ENCODE data around the gene NEK6. TPM values are rescaled to one million over a fixed set of nuclear protein-coding genes. Genes with fewer than 3 reads are reported as not detected.

Gene NEK6
- total and polyA plus RNA-seq, 10 of the 15 experiments (the other 5 are each of a cell fraction or from before 2014, with no cell fraction given), result 31.3 to 161 (median 89.2) TPM

GRCh38 chr9:124225945-124226344, 31.8 kb upstream of the NEK6 start:
- Histone ChIP-seq H4K20me1 (ENCODE audit: control insufficient read depth, insufficient read depth) (no peaks in the 10 kb centered on the region), H3K4me3 (no peak overlapping the region), H2AFZ (ENCODE audit: control insufficient read depth, low read depth, low read length) (no peak overlapping the region), H3K9me3 (replicated peaks; ENCODE audit: control insufficient read depth, insufficient read depth, low read length) (no peaks in the 10 kb centered on the region), H3K27me3 (replicated peaks in 1 of 2; ENCODE audit: control insufficient read depth in 2 of 2, insufficient read depth in 2 of 2, low read length in 1 of 2) (no peaks in the 10 kb centered on the region), H3K4me2 (ENCODE audit: control insufficient read depth, insufficient read depth) (no peak overlapping the region), H3K36me3 (ENCODE audit: control insufficient read depth in 2 of 2, insufficient read depth in 2 of 2, low read length in 1 of 2) (no peaks in the 10 kb centered on the region), H3K27ac (ENCODE audit: control insufficient read depth, insufficient read depth) (no peak overlapping the region), H3K4me1 (ENCODE audit: control insufficient read depth, insufficient read depth, low read length) (no peaks in the 10 kb centered on the region), H3K9ac (ENCODE audit: control insufficient read depth, insufficient read depth, low read length) (no peak overlapping the region), H3K79me2 (ENCODE audit: control insufficient read depth, insufficient read depth, low read length) (no peaks in the 10 kb centered on the region)
- in situ Hi-C loops (cut with MboI), result no loop called here
- POLR2A ChIA-PET, result interaction anchor here (1.0 kb wide), 1 partner anchor 9 kb away, joined by 3 read pairs; no protein-coding TSS in a partner anchor
- BruUV-seq (replicated peaks), result no TSS peak
- SMC1A ChIA-PET (ENCODE audit: uncharacterized antibody, unreplicated experiment), result interaction anchor here (0.7 to 3.3 kb wide), 3 partner anchors 9 to 29 kb away, joined by 4 to 16 read pairs (median 4); no protein-coding TSS in a partner anchor
- intact Hi-C loops (cut with micrococcal nuclease; ENCODE audit: unreplicated experiment), result no loop called here
- no peak for TF ChIP-seq HCFC1 (IDR thresholded peaks at IDR 0.05; ENCODE audit: low read length)
- no peak for TF ChIP-seq KDM1A (IDR thresholded peaks at IDR 0.05; ENCODE audit: borderline replicate concordance)
- no peak for TF ChIP-seq SP1 (IDR thresholded peaks at IDR 0.05; ENCODE audit: low read depth, low read length)
- TF ChIP-seq SIN3A (IDR thresholded peaks at IDR 0.05; ENCODE audit: low read depth, low read length), result no peak
- TF ChIP-seq PML (IDR thresholded peaks at IDR 0.05; ENCODE audit: low read length), result no peak
- no peak for TF ChIP-seq ASH2L (IDR thresholded peaks at IDR 0.05; ENCODE audit: borderline replicate concordance, low read depth)
- no peak for TF ChIP-seq CEBPB (IDR thresholded peaks at IDR 0.05; ENCODE audit: borderline replicate concordance in 1 of 2, low read depth in 2 of 2, low read length in 2 of 2)
- TF ChIP-seq, protein P1, sequence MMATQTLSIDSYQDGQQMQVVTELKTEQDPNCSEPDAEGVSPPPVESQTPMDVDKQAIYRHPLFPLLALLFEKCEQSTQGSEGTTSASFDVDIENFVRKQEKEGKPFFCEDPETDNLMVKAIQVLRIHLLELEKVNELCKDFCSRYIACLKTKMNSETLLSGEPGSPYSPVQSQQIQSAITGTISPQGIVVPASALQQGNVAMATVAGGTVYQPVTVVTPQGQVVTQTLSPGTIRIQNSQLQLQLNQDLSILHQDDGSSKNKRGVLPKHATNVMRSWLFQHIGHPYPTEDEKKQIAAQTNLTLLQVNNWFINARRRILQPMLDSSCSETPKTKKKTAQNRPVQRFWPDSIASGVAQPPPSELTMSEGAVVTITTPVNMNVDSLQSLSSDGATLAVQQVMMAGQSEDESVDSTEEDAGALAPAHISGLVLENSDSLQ (IDR thresholded peaks at IDR 0.05), result no peak
- TF ChIP-seq, protein P2, sequence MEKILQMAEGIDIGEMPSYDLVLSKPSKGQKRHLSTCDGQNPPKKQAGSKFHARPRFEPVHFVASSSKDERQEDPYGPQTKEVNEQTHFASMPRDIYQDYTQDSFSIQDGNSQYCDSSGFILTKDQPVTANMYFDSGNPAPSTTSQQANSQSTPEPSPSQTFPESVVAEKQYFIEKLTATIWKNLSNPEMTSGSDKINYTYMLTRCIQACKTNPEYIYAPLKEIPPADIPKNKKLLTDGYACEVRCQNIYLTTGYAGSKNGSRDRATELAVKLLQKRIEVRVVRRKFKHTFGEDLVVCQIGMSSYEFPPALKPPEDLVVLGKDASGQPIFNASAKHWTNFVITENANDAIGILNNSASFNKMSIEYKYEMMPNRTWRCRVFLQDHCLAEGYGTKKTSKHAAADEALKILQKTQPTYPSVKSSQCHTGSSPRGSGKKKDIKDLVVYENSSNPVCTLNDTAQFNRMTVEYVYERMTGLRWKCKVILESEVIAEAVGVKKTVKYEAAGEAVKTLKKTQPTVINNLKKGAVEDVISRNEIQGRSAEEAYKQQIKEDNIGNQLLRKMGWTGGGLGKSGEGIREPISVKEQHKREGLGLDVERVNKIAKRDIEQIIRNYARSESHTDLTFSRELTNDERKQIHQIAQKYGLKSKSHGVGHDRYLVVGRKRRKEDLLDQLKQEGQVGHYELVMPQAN (conservative IDR thresholded peaks at IDR 0.05), result no peak
- no peak for TF ChIP-seq KAT2A (conservative IDR thresholded peaks at IDR 0.05; ENCODE audit: control insufficient read depth, low read depth, low read length)
- FAIRE-seq, result no peak
- DNase-seq (ENCODE audit: low read depth, low spot score), result no peak
- RAD21 ChIA-PET (ENCODE audit: unreplicated experiment), result no interaction called here
- ATAC-seq, result no peak
- CTCF ChIA-PET, result interaction anchor here (1.4 kb wide), 1 partner anchor 99 kb away, joined by 5 read pairs; no protein-coding TSS in a partner anchor

Measured in GM12878 (cell line).